Endothelial cell of umbilical vein (primary cell): Measurements from ENCODE around the gene TXNIP. TPM values are rescaled to one million over a fixed set of nuclear protein-coding genes. Genes with fewer than 3 reads are reported as not detected.

Experiments
- BruUV-seq: library from RNA; stranded (reverse); fragments of 400-500 nt; replicated peaks from 2 replicates; lab custom pipeline; 2021; lab: Mats Ljungman, UMichigan
- CTCF ChIA-PET: fragments of 300-600, 350-600 bp; sonication (Branson Sonifier 250); formaldehyde crosslinking; loops from one replicate; lab custom pipeline; 2021; ENCODE audit warnings: antibody characterized with exemption, inconsistent platforms; lab: Charles Lee
- POLR2A ChIA-PET: fragments of 300-600, 350-600 bp; sonication (Branson Sonifier 250); formaldehyde crosslinking; loops from one replicate; lab custom pipeline; 2021; ENCODE audit warnings: antibody characterized with exemption, inconsistent platforms; lab: Charles Lee
- DNase-seq: peaks from one replicate; pipeline ENCODE4 v3.0.0-alpha.2; 2011; ENCODE audit warnings: low read depth, low spot score
- FAIRE-seq: peaks from 2 replicates; lab custom pipeline; 2011; peaks lifted over from hg19 to GRCh38; lab: Jason Lieb, UNC
- H2AFZ ChIP-seq: 2 replicates; pipeline ENCODE4 v1.6.0; 2012; ENCODE audit warnings: low read depth, low read length, control low read depth, inconsistent platforms
- H3K27ac ChIP-seq: 2 replicates; pipeline ENCODE4 v1.5.1; 2011; ENCODE audit warnings: low read depth, mild to moderate bottlenecking, control low read depth, low read length, moderate library complexity; ENCODE audit not compliant: insufficient read depth
- H3K27me3 ChIP-seq, 2 experiments: 2 replicates each; pipeline versions ENCODE4 v1.6.0 to v1.6.1; 2011; ENCODE audit warnings: low read length in 2 of 2, mixed read lengths in 1 of 2; ENCODE audit not compliant: control insufficient read depth in 2 of 2, insufficient read depth in 2 of 2
- H3K36me3 ChIP-seq, 2 experiments: 2 replicates in 1 of 2; 3 replicates in 1 of 2; pipeline ENCODE4 v1.5.1; 2011; ENCODE audit warnings: low read length in 2 of 2, mild to moderate bottlenecking in 1 of 2, moderate library complexity in 1 of 2; ENCODE audit not compliant: control insufficient read depth in 2 of 2, insufficient read depth in 2 of 2; ENCODE audit errors: extremely low read depth in 1 of 2
- H3K4me1 ChIP-seq: 3 replicates; pipeline ENCODE4 v1.5.1; 2011; ENCODE audit warnings: mild to moderate bottlenecking, low read length; ENCODE audit not compliant: control insufficient read depth, insufficient read depth; ENCODE audit errors: extremely low read depth
- H3K4me2 ChIP-seq: 2 replicates; pipeline ENCODE4 v1.6.1; 2011; ENCODE audit warnings: low read length, control low read depth, mixed read lengths; ENCODE audit not compliant: insufficient read depth
- H3K4me3 ChIP-seq, 3 experiments: fragments of 200-600 bp in 1 of 3; sonication (generic), shearing (Covaris generic) in 1 of 3; replicated peaks in 1 of 3; 2 replicates each; pipeline ENCODE4 v1.5.1; 2011 to 2016; ENCODE audit warnings: control low read depth in 3 of 3, low read length in 3 of 3, mild to moderate bottlenecking in 2 of 3, inconsistent platforms in 1 of 3, low read depth in 1 of 3, moderate library complexity in 1 of 3; ENCODE audit not compliant: insufficient read depth in 1 of 3
- H3K79me2 ChIP-seq: 2 replicates; pipeline ENCODE4 v1.6.0; 2012; ENCODE audit warnings: low read length, inconsistent platforms; ENCODE audit not compliant: control insufficient read depth, insufficient read depth
- H3K9ac ChIP-seq: replicated peaks from 2 replicates; pipeline ENCODE3; 2011; ENCODE audit warnings: low read length, control low read depth; ENCODE audit not compliant: insufficient read depth; ENCODE audit errors: extremely low read depth
- H3K9me1 ChIP-seq: replicated peaks from 3 replicates; pipeline ENCODE4 v1.6.0; 2011; ENCODE audit warnings: mild to moderate bottlenecking, low read length; ENCODE audit not compliant: control insufficient read depth, insufficient read depth; ENCODE audit errors: extremely low read depth
- H3K9me3 ChIP-seq: replicated peaks from 2 replicates; pipeline ENCODE4 v1.5.1; 2012; ENCODE audit warnings: low read length, inconsistent platforms; ENCODE audit not compliant: control insufficient read depth, insufficient read depth
- H4K20me1 ChIP-seq: replicated peaks from 2 replicates; pipeline ENCODE3; 2011; ENCODE audit warnings: mild to moderate bottlenecking, low read length; ENCODE audit not compliant: control insufficient read depth, insufficient read depth; ENCODE audit errors: extremely low read depth
- FOS ChIP-seq: IDR thresholded peaks from 2 replicates; pipeline ENCODE4 v1.6.1; 2011; ENCODE audit warnings: mild to moderate bottlenecking, low read length, moderate library complexity, borderline replicate concordance; ENCODE audit not compliant: insufficient read depth
- JUN ChIP-seq: IDR thresholded peaks from 2 replicates; pipeline ENCODE4 v1.6.1; 2011; ENCODE audit warnings: borderline replicate concordance, low read depth; ENCODE audit not compliant: insufficient read length, insufficient read depth
- MAX ChIP-seq: IDR thresholded peaks from 2 replicates; pipeline ENCODE4 v1.6.1; 2011; ENCODE audit not compliant: insufficient read depth, insufficient read length
- dilution Hi-C: fragments of 300-500 bp; cut with MboI; formaldehyde crosslinking; loops from one replicate; pipeline ENCODE4 v1.15.0; 2019; ENCODE audit warnings: low sequenced_read_pairs; ENCODE audit not compliant: extremely low pct_ligation_motif_present
- intact Hi-C: fragments of 100-400 bp; cut with micrococcal nuclease; formaldehyde crosslinking; loops from one replicate; pipeline ENCODE4 v1.10.0; 2022
- polyA plus RNA-seq, 4 experiments: library from polyadenylated mRNA; depleted of rRNA in 3 of 4; stranded (reverse) in 3 of 4; unstranded in 1 of 4; fragments of >200 nt; gene quantifications; 2 replicates each; pipeline versions ENCODE4 v1.2.1 to v1.2.3, GENCODE V29; 2011 to 2012; ENCODE audit warnings: missing spikeins in 1 of 4
- total RNA-seq: library from RNA; stranded (reverse); gene quantifications from 2 replicates; pipeline ENCODE4 v1.2.3, GENCODE V29; 2021

The TXNIP gene
- total and polyA plus RNA-seq, 2 donors (not counting 3 experiments of a cell fraction or from before 2014, with no cell fraction given): 9.1 to 21.8 TPM

GRCh38 chr1:145974721-145975120 is 21.7 kb downstream of the TXNIP start:
- no peaks in the 10 kb centered on the region for H3K27me3 ChIP-seq
- H3K79me2 ChIP-seq: no peaks in the 10 kb centered on the region
- H3K9me3 ChIP-seq: no peaks in the 10 kb centered on the region
- no peak overlapping the region for H3K4me3 ChIP-seq
- H3K9me1 ChIP-seq: no peaks in the 10 kb centered on the region
- H3K27ac ChIP-seq: no peak overlapping the region
- H4K20me1 ChIP-seq: no peaks in the 10 kb centered on the region
- CTCF ChIA-PET: interaction anchor here (20.0 kb wide), 1 partner anchor 32 kb away, joined by 496 read pairs; no protein-coding TSS in a partner anchor
- dilution Hi-C loops (no loop called here), intact Hi-C loops (no loop called here)
- H3K36me3 ChIP-seq: no peaks in the 10 kb centered on the region
- no peak overlapping the region for H3K9ac ChIP-seq
- FAIRE-seq (no peak), DNase-seq (no peak)
- POLR2A ChIA-PET: no interaction called here
- H3K4me1 ChIP-seq: peaks cover 21% of the 10 kb centered on the region
- H3K4me2 ChIP-seq: no peak overlapping the region
- TF ChIP-seq FOS: no peak
- H2AFZ ChIP-seq: no peak overlapping the region
- no TSS peak for BruUV-seq

DNA sequence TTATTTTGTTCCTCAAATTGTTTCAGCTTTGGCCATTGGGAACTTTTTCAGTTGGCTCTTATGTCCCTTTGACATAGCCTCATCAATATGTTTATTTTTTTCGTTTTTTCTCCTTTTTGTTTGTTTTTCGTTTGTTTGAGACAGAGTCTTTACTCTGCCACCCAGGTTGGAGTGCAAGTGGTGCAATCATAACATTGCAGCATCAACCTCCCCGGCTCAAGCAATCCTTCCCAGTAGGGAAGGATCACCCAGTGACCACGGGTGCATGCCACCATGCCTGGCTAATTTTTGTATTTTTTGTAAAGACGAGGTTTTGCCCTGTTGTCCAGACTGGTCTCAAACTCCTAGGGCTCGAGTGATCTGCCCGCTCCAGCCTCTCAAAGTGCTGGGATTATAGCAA is 23.8 kb downstream of the TXNIP start:
- no peak overlapping the region for H3K4me2 ChIP-seq
- intact Hi-C loops: no loop called here
- dilution Hi-C loops: no loop called here
- H3K9me1 ChIP-seq: no peaks in the 10 kb centered on the region
- H3K27ac ChIP-seq: no peak overlapping the region
- no peak overlapping the region for H3K4me3 ChIP-seq
- H4K20me1 ChIP-seq: no peaks in the 10 kb centered on the region
- H3K9ac ChIP-seq: no peak overlapping the region
- no TSS peak for BruUV-seq
- no peak for FAIRE-seq
- no peak for DNase-seq
- CTCF ChIA-PET: interaction anchor here (1.5 to 2.0 kb wide), 2 partner anchors 34 to 45 kb away, joined by 4 to 11 read pairs; partner anchors contain the start of gene RBM8A
- no peaks in the 10 kb centered on the region for H3K27me3 ChIP-seq
- POLR2A ChIA-PET: no interaction called here
- peaks cover under 1% of the 10 kb centered on the region for H3K4me1 ChIP-seq
- H3K36me3 ChIP-seq: no peaks in the 10 kb centered on the region
- H2AFZ ChIP-seq: no peak overlapping the region
- TF ChIP-seq JUN (no peak), MAX (no peak)
- no peaks in the 10 kb centered on the region for H3K79me2 ChIP-seq
- no peaks in the 10 kb centered on the region for H3K9me3 ChIP-seq
